Measurements from ENCODE around the gene PITPNM3. TPM values are rescaled to one million over a fixed set of nuclear protein-coding genes. Genes with fewer than 3 reads are reported as not detected.

The PITPNM3 gene
- total RNA-seq, 1 donor from 2014 or later = 15.6 TPM

GRCh38 chr17:6475411-6475810, 80.9 kb downstream of the PITPNM3 start:
- intact Hi-C loops (cut with DNase I) = no loop called here
- Histone ChIP-seq H3K4me1 (no peaks in the 10 kb centered on the region), H3K36me3 (no peaks in the 10 kb centered on the region), H3K27me3 (no peaks in the 10 kb centered on the region), H3K27ac (no peak overlapping the region), H3K4me3 (no peak overlapping the region), H3K9me3 (no peaks in the 10 kb centered on the region)
- DNase-seq (no peak), ATAC-seq (no peak)
- TF ChIP-seq CTCF (IDR thresholded peaks at IDR 0.05) = no peak

DNA sequence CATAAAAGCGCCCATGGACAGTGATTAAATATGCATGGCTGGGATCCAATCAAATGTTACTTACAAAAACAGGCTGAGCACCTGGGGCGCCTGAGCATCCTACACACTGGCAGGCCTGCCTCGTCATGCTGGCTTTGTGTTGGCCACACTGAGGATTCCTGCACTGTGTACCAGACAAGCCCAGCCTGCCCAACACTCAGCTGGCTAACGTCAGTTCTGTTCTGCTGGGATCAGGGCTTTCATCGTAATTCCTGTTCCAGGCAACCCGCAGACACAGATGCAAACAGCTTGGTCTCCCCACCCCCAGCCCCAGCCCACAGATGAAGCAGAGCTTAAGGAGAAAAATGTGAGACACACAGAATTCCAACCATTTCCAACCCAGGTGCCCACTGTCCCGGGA, 81.4 kb downstream of the PITPNM3 start:
- ATAC-seq (no peak), DNase-seq (no peak)
- no peaks in the 10 kb centered on the region for H3K4me1 ChIP-seq
- no peak overlapping the region for H3K4me3 ChIP-seq
- TF ChIP-seq CTCF (IDR thresholded peaks at IDR 0.05) = no peak
- intact Hi-C loops (cut with DNase I) = no loop called here
- no peak overlapping the region for H3K27ac ChIP-seq
- H3K9me3 ChIP-seq = no peaks in the 10 kb centered on the region
- H3K36me3 ChIP-seq = no peaks in the 10 kb centered on the region
- no peaks in the 10 kb centered on the region for H3K27me3 ChIP-seq

DNA sequence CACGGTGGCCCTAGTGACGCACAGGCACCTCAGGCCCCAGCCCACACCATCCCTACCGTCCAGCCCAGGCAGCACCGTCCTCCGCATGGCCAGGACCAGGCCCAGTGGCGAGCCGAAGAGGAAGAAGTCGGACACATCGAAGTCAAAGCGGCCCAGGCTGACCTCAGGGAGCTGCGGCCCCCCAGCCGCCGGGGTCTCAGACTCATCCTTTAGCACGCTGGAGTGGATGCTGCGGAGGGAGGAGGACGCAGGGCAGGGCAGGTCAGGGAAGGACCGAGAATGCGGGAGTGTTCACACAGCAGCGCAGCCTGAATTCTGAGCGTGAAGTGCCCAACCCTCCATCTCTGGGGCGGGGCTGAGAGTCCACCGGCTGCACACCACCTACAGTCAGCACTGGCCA, 82.0 kb downstream of the PITPNM3 start:
- H3K4me3 ChIP-seq = no peak overlapping the region
- H3K4me1 ChIP-seq = no peaks in the 10 kb centered on the region
- DNase-seq (no peak), ATAC-seq (no peak)
- TF ChIP-seq CTCF (IDR thresholded peaks at IDR 0.05) = no peak
- intact Hi-C loops (cut with DNase I) = no loop called here
- no peak overlapping the region for H3K27ac ChIP-seq
- no peaks in the 10 kb centered on the region for H3K36me3 ChIP-seq
- H3K27me3 ChIP-seq = no peaks in the 10 kb centered on the region
- H3K9me3 ChIP-seq = no peaks in the 10 kb centered on the region

- Histone ChIP-seq H3K9me3 (no peaks in the 10 kb centered on the region), H3K36me3 (no peaks in the 10 kb centered on the region), H3K27ac (no peak overlapping the region), H3K27me3 (no peaks in the 10 kb centered on the region), H3K4me3 (no peak overlapping the region), H3K4me1 (no peaks in the 10 kb centered on the region)
- peak; percentile 92 for ATAC-seq
- peak; percentile 96 for TF ChIP-seq CTCF (IDR thresholded peaks at IDR 0.05)
- DNase-seq = peak; percentile 86
- intact Hi-C loops (cut with DNase I) = no loop called here
Measured at GRCh38 chr17:6473128-6473767, 83.1 kb downstream of the PITPNM3 start.

DNA sequence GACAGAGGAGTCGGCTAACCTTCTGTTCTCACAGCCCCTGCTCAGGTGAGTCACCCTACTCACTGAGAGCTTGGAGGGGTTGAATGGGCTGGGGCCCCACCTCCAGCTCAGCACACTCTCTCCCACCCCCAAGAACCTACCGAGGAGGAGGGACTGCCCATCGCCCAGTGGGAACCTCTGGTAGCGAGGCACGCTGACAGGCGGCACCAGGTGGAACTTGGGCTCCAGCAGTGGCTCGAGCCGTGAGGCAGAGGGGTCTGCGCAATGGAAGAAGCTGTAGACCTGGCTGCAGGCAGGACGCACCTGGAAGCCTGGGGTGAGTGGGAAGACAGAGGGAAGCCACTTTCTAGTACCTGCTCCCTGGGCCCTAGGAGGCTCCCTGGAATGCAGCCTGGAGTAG, 83.8 kb downstream of the PITPNM3 start:
- no peak for ATAC-seq
- intact Hi-C loops (cut with DNase I) = no loop called here

More for the DNA sequence above, 83.8 kb downstream of the PITPNM3 start:
- no peak for DNase-seq
- Histone ChIP-seq H3K36me3 (no peaks in the 10 kb centered on the region), H3K27ac (no peak overlapping the region), H3K4me1 (no peaks in the 10 kb centered on the region), H3K9me3 (no peaks in the 10 kb centered on the region), H3K4me3 (no peak overlapping the region), H3K27me3 (no peaks in the 10 kb centered on the region)
- TF ChIP-seq CTCF (IDR thresholded peaks at IDR 0.05) = no peak

Data from upper lobe of right lung (tissue), 1 donor.